ENCODE results near the gene ABLIM1. TPM values are rescaled to one million over a fixed set of nuclear protein-coding genes. Genes with fewer than 3 reads are reported as not detected.

Gene ABLIM1
- total RNA-seq, 1 experiment from 2014 or later, result 34.0 TPM

- no TSS peak for BruUV-seq (replicated peaks)
- ChIA-PET POLR2A (ENCODE audit: low non-redundant PET) (interaction anchor here (0.7 kb wide), 1 partner anchor 1261 kb away, joined by 3 read pairs; no protein-coding TSS in a partner anchor), CTCF (no interaction called here)
- no peak for DNase-seq (ENCODE audit: low spot score)
- Histone ChIP-seq H3K27me3 (replicated peaks; ENCODE audit: insufficient read depth, low read depth, low read length, poor library complexity) (peaks cover 14% of the 10 kb centered on the region), H3K36me3 (ENCODE audit: insufficient read depth, low read length, poor library complexity, severe bottlenecking) (no peaks in the 10 kb centered on the region), H3K4me1 (ENCODE audit: insufficient read depth, low read length, poor library complexity, severe bottlenecking) (peaks cover 14% of the 10 kb centered on the region), H3K27ac (ENCODE audit: low read depth, low read length, poor library complexity, severe bottlenecking) (no peak overlapping the region), H3K9me3 (ENCODE audit: low read depth, low read length, poor library complexity, severe bottlenecking) (no peaks in the 10 kb centered on the region), H3K4me3 (ENCODE audit: low read depth, low read length, poor library complexity, severe bottlenecking) (peak overlapping the region; percentile 51)
- intact Hi-C loops (cut with micrococcal nuclease; ENCODE audit: unreplicated experiment), result no loop called here
- no peak for TF ChIP-seq CTCF (conservative IDR thresholded peaks at IDR 0.05; ENCODE audit: low read depth, low read length)
- no peak for TF ChIP-seq EZH2 (IDR thresholded peaks at IDR 0.05; ENCODE audit: borderline replicate concordance, low read depth, low read length, poor library complexity, severe bottlenecking)
Measured at GRCh38 chr10:114631090-114631665, 26.9 kb downstream of the ABLIM1 start.

DNA sequence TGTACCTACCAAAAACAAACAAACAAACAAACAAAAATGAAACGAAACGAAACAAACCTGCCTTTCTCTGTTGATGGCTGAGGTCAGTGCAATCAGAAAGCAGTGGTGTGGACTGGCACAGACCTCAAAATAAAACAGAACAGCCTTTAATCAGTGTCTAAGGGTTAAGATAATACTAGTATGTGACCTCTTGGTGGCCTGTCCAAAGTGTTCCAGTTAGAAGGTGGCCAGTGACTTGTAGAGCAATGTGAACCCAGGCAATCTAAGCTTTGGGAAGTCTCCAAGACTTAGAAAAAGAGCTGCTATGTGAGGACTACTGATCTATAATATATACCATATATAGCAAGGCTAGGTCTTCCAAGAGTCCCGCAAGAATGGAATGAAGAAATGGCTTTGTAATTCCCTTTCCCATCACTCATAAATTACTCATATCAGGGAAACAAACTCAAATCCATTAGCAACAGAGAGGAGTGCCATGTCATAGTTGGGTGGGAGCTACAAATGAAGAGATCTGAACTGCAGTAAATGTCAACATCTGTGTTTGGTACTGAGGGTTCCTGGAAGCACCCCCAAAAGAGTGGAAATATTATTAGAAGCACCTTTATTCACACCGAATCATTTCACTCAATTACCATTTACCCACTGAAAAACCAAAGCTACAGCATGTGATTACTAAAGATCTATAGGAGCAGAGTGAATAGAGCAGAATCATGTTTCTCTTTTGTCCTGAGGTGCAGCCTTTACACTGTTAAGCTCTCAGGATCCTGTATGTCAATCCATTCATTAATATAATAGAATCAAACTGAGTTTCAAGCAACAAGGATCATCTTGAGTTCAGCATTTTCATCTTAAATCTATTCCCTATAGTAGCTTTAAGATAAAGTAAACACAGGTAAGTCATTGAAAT lies 28.0 kb downstream of the ABLIM1 start:
- ChIA-PET POLR2A (ENCODE audit: low non-redundant PET) (no interaction called here), CTCF (no interaction called here)
- Histone ChIP-seq H3K4me3 (ENCODE audit: low read depth, low read length, poor library complexity, severe bottlenecking) (no peak overlapping the region), H3K9me3 (ENCODE audit: low read depth, low read length, poor library complexity, severe bottlenecking) (no peaks in the 10 kb centered on the region), H3K27ac (ENCODE audit: low read depth, low read length, poor library complexity, severe bottlenecking) (no peak overlapping the region), H3K4me1 (ENCODE audit: insufficient read depth, low read length, poor library complexity, severe bottlenecking) (peaks cover 14% of the 10 kb centered on the region), H3K27me3 (replicated peaks; ENCODE audit: insufficient read depth, low read depth, low read length, poor library complexity) (peaks cover 14% of the 10 kb centered on the region), H3K36me3 (ENCODE audit: insufficient read depth, low read length, poor library complexity, severe bottlenecking) (no peaks in the 10 kb centered on the region)
- intact Hi-C loops (cut with micrococcal nuclease; ENCODE audit: unreplicated experiment), result no loop called here
- BruUV-seq (replicated peaks), result no TSS peak
- TF ChIP-seq EZH2 (IDR thresholded peaks at IDR 0.05; ENCODE audit: borderline replicate concordance, low read depth, low read length, poor library complexity, severe bottlenecking), result no peak
- no peak for TF ChIP-seq CTCF (conservative IDR thresholded peaks at IDR 0.05; ENCODE audit: low read depth, low read length)
- no peak for DNase-seq (ENCODE audit: low spot score)

DNA sequence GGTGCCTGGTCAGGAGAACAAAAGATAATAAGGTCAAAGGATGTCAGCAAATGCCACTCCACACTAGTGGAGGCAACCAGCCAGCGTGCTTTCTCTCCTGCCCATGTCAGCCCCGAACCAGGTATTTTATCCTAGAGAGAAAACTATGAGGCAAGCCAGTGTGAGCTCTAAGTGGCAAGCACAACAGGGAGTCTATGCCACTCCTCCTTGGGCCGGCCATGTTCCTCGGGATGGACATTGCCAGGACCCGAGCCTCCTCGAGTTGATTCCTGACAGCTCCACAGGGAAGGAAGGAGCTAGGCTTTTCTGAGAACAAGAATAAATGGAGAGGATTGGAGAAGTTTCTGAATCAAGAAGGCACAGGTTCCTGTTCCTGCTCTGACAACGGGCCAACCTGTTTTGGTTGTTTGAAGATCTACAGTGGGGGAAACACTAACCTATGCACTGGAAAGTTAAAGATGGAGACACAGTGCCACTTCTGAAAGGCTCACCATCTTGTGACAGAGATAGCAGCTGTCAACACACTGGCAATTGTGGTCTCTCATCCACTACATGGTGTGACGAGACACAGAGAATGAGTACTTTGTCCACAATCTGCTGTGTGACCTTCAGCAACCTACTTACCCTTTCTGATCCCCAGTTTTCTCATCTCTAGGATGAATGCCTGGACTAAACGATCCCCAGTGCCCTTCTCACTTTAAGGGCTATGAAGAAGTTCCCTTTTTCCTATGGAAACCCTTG lies 28.8 kb downstream of the ABLIM1 start:
- POLR2A ChIA-PET (ENCODE audit: low non-redundant PET), result no interaction called here
- H3K4me3 ChIP-seq (ENCODE audit: low read depth, low read length, poor library complexity, severe bottlenecking), result no peak overlapping the region
- intact Hi-C loops (cut with micrococcal nuclease; ENCODE audit: unreplicated experiment), result no loop called here
- peaks cover 14% of the 10 kb centered on the region for H3K27me3 ChIP-seq (replicated peaks; ENCODE audit: insufficient read depth, low read depth, low read length, poor library complexity)
- H3K9me3 ChIP-seq (ENCODE audit: low read depth, low read length, poor library complexity, severe bottlenecking), result no peaks in the 10 kb centered on the region
- CTCF ChIA-PET, result no interaction called here
- H3K4me1 ChIP-seq (ENCODE audit: insufficient read depth, low read length, poor library complexity, severe bottlenecking), result peaks cover 14% of the 10 kb centered on the region
- no peaks in the 10 kb centered on the region for H3K36me3 ChIP-seq (ENCODE audit: insufficient read depth, low read length, poor library complexity, severe bottlenecking)
- no peak for DNase-seq (ENCODE audit: low spot score)
- TF ChIP-seq EZH2 (IDR thresholded peaks at IDR 0.05; ENCODE audit: borderline replicate concordance, low read depth, low read length, poor library complexity, severe bottlenecking), result no peak
- no peak for TF ChIP-seq CTCF (conservative IDR thresholded peaks at IDR 0.05; ENCODE audit: low read depth, low read length)
- no peak overlapping the region for H3K27ac ChIP-seq (ENCODE audit: low read depth, low read length, poor library complexity, severe bottlenecking)
- no TSS peak for BruUV-seq (replicated peaks)
